Daoy (cell line): ENCODE results near the gene CYP2C19. TPM values are rescaled to one million over a fixed set of nuclear protein-coding genes. Genes with fewer than 3 reads are reported as not detected.
"Not testable (repeated sequence)": the region's sequence is repeated elsewhere in the genome, so short reads cannot be mapped to it uniquely, and the experiment has no call there.

Experiments used
- DNase-seq: peaks from one replicate; pipeline ENCODE4 v3.0.0-alpha.2; 2015; ENCODE audit warnings: low read depth
- total RNA-seq: library from RNA; depleted of rRNA; stranded (reverse); fragments of >200 nt; shearing (Covaris generic); gene quantifications from 2 replicates; pipeline ENCODE4 v1.2.3, GENCODE V29; 2014; rRNA removed

CYP2C19 gene
- total RNA-seq, 1 experiment from 2014 or later = not detected

- DNase-seq = no peak
Observed at GRCh38 chr10:94879214-94879613, 116.7 kb downstream of the CYP2C19 start.

- no peak for DNase-seq
Observed at GRCh38 chr10:94889123-94889522, 126.6 kb downstream of the CYP2C19 start.

GRCh38 chr10:94890264-94891022 is 128.0 kb downstream of the CYP2C19 start:
- DNase-seq = no peak

- not testable (repeated sequence) for DNase-seq
Observed at GRCh38 chr10:94898414-94898813, 135.9 kb downstream of the CYP2C19 start.

- no peak for DNase-seq
Observed at GRCh38 chr10:94902080-94902479, 139.6 kb downstream of the CYP2C19 start.

GRCh38 chr10:94902570-94902969 is 140.1 kb downstream of the CYP2C19 start:
- DNase-seq = no peak

Other genes starting within 250 kb of the CYP2C19 start
- gene HELLS, start 216.9 kb upstream of the CYP2C19 start, total RNA-seq = 52.1 and 65.4 TPM in 2 replicates
- not detected in 2 replicates for gene CYP2C18, start 79.0 kb upstream of the CYP2C19 start, total RNA-seq
- gene CYP2C9, start 176.0 kb downstream of the CYP2C19 start, total RNA-seq = not detected in 2 replicates